Subcutaneous adipose tissue (tissue), 4 donors: ENCODE measurements around the gene PCDH17. TPM values are rescaled to one million over a fixed set of nuclear protein-coding genes. Genes with fewer than 3 reads are reported as not detected.

Experiments
- CTCF ChIP-seq: fragments of 450-650 bp; IDR thresholded peaks from one replicate; pipeline ENCODE4 v1.5.1; 2016; ENCODE audit warnings: low read depth, mild to moderate bottlenecking, control low read depth, antibody characterized with exemption, moderate library complexity
- total RNA-seq, 4 donors: library from RNA; depleted of rRNA; stranded (reverse); fragments of >200 nt; gene quantifications; one replicate each; pipeline ENCODE4 v1.1.0, GENCODE V29; 2016

PCDH17 gene, protein sequence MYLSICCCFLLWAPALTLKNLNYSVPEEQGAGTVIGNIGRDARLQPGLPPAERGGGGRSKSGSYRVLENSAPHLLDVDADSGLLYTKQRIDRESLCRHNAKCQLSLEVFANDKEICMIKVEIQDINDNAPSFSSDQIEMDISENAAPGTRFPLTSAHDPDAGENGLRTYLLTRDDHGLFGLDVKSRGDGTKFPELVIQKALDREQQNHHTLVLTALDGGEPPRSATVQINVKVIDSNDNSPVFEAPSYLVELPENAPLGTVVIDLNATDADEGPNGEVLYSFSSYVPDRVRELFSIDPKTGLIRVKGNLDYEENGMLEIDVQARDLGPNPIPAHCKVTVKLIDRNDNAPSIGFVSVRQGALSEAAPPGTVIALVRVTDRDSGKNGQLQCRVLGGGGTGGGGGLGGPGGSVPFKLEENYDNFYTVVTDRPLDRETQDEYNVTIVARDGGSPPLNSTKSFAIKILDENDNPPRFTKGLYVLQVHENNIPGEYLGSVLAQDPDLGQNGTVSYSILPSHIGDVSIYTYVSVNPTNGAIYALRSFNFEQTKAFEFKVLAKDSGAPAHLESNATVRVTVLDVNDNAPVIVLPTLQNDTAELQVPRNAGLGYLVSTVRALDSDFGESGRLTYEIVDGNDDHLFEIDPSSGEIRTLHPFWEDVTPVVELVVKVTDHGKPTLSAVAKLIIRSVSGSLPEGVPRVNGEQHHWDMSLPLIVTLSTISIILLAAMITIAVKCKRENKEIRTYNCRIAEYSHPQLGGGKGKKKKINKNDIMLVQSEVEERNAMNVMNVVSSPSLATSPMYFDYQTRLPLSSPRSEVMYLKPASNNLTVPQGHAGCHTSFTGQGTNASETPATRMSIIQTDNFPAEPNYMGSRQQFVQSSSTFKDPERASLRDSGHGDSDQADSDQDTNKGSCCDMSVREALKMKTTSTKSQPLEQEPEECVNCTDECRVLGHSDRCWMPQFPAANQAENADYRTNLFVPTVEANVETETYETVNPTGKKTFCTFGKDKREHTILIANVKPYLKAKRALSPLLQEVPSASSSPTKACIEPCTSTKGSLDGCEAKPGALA (N-terminal part only)
- 1 to 10 TPM in 3 of 4 donors, under 1 TPM in 1; 0.68 to 5.7 (median 2.4) TPM for total RNA-seq

DNA sequence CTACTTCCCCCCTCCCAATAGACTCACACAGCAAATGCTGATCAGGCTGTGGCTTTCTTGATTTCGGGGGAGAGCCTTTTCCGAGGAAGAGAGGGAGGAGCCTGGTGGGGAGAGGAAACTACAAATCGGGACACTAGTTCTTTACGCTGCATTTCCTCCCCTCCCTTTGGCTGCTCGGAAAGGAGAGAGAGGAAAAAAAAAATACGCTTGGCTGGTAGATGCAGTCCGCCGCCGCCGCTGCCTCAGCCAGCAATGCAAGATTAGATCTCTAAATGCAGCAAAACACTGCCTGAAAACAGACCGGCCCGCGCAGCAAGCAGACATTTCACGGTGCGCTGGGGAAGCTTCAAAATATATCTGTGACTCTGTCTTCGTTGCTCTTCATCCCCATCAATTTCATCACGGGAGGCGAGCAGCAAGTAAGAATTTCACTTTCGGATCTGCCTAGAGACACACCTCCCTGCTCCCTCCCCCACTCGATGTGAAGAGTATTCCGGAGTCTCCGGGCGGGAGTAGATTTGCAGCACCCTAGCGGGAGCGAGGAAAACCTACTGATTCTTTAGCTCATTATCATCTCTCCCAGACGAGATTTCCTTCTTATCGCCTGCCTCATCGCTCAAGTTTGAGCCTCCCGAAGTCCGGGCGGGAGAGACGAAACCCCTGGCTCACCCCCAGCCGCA is at the start of gene PCDH17:
Gene PCDH17 (plus strand): TSS at position 149 of the 680 bp plus-strand sequence. CDS start 803 bp downstream, outside the sequence.
- TF ChIP-seq CTCF = no peak

GRCh38 chr13:57582032-57582431 is 49.5 kb upstream of the PCDH17 start:
- TF ChIP-seq CTCF = no peak

GRCh38 chr13:57583529-57583928 is 48.0 kb upstream of the PCDH17 start:
- TF ChIP-seq CTCF = no peak

DNA sequence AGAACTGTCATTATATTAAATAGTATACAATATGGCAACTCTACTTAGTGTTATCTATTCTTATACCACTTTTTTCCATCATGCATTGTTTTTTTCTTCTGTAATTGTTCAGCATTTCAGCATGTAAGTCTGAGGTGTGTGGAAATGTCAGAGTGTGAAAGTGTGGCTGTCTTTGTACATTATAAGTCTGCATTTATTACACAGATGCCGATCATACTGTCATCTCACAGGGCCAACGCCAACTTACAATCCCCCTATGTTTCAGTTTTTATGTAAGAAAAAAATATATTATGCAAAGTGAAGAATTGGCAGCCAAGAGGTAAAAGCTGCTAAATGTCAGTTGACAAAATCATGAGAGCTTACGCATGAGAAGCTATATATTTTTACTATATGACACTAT is 42.9 kb upstream of the PCDH17 start:
- no peak for TF ChIP-seq CTCF

DNA sequence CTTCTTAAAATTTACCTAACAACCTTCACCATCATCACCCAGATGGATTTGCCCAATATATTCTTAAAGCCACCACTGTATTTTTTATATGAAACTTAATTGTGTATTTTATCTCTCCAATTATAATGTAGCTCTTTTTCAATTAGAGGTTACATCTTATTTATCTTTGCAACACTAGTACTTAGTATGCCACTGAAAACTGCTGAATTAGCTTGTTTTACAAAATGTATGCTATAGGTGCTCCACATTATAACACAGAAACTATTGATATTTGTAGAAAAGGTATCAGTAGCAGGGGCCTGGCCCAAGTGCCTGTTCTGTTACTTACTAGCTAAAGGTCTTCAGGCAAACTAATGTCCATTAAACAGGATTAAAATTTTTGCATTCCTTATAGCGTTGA is 35.8 kb upstream of the PCDH17 start:
- no peak for TF ChIP-seq CTCF

GRCh38 chr13:57601536-57601935 is 30.0 kb upstream of the PCDH17 start:
- no peak for TF ChIP-seq CTCF
